ENCODE measurements around the gene KREMEN2. TPM values are rescaled to one million over a fixed set of nuclear protein-coding genes. Genes with fewer than 3 reads are reported as not detected.

KREMEN2 gene
- total and polyA plus RNA-seq, 2 donors (not counting 3 experiments of a cell fraction or from before 2014, with no cell fraction given) = not detected

DNA sequence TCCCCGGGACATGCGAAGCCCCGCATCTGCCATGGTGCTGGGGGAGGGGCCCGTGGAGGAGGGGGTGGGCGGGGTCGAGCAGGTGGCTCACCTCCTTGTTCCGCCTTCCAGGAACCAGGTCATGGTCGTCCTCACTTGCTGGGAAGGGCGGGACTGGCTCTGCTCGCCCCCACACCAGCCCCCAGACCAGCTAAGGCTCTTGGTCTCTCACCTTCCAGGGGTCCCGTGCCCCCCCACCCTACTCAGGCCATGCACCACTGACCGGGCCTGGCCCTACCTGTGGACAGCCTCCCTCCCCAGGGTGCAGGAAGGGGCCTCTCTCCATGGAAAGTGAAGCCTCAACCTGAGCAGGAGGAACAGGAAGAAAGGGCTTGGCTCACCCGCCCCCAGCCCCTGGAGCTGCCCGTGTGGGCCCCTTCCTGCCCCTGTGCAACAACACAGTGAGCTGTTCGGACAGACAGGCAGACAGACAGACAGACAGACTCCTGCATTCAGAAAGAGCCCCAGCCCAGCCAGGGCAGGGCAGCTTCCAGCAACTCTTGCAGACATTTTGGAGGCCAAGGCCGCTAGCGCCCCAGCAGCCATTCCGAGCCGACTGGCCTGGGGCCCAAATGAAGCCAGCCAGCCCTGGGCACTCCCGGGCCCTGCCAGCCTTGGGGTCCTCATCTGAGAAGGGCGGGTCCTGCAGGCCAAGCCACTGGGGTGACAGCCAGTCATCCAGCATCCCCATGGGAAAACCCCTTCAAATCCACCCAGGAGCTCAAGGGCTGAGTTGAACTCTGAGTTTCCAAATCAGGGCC, 8.1 kb upstream of the KREMEN2 start:
- H3K9ac ChIP-seq (replicated peaks; ENCODE audit: extremely low read depth, insufficient read depth, low read length) = no peak overlapping the region
- TF ChIP-seq EZH2 (IDR thresholded peaks at IDR 0.05; ENCODE audit: borderline replicate concordance, low read depth, low read length, severe bottlenecking) = no peak
- no peak for TF ChIP-seq POLR2AphosphoS5 (IDR thresholded peaks at IDR 0.05; ENCODE audit: insufficient read depth, low read depth, low read length)
- TF ChIP-seq GATA2 (IDR thresholded peaks at IDR 0.05; ENCODE audit: insufficient read depth, insufficient read length, low read depth, low read length) = no peak
- TF ChIP-seq POLR2A (IDR thresholded peaks at IDR 0.05; ENCODE audit: low read depth, low read length) = no peak
- TF ChIP-seq, protein P1, sequence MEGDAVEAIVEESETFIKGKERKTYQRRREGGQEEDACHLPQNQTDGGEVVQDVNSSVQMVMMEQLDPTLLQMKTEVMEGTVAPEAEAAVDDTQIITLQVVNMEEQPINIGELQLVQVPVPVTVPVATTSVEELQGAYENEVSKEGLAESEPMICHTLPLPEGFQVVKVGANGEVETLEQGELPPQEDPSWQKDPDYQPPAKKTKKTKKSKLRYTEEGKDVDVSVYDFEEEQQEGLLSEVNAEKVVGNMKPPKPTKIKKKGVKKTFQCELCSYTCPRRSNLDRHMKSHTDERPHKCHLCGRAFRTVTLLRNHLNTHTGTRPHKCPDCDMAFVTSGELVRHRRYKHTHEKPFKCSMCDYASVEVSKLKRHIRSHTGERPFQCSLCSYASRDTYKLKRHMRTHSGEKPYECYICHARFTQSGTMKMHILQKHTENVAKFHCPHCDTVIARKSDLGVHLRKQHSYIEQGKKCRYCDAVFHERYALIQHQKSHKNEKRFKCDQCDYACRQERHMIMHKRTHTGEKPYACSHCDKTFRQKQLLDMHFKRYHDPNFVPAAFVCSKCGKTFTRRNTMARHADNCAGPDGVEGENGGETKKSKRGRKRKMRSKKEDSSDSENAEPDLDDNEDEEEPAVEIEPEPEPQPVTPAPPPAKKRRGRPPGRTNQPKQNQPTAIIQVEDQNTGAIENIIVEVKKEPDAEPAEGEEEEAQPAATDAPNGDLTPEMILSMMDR (IDR thresholded peaks at IDR 0.05; ENCODE audit: extremely low read depth in 1 of 2, insufficient read depth in 1 of 2, low read depth in 1 of 2, low read length in 2 of 2) = no peak
- TF ChIP-seq, protein P2, sequence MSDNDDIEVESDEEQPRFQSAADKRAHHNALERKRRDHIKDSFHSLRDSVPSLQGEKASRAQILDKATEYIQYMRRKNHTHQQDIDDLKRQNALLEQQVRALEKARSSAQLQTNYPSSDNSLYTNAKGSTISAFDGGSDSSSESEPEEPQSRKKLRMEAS (IDR thresholded peaks at IDR 0.05; ENCODE audit: insufficient read depth, insufficient read length) = no peak
- TF ChIP-seq JUN (IDR thresholded peaks at IDR 0.05; ENCODE audit: borderline replicate concordance, insufficient read depth, insufficient read length, low read depth) = no peak
- no peak for TF ChIP-seq MYC (IDR thresholded peaks at IDR 0.05; ENCODE audit: low read depth, low read length)
- TF ChIP-seq FOS (IDR thresholded peaks at IDR 0.05; ENCODE audit: borderline replicate concordance, insufficient read depth, low read length) = no peak
- no peak overlapping the region for H3K4me2 ChIP-seq (ENCODE audit: insufficient read depth, low read length)
- intact Hi-C loops (cut with micrococcal nuclease) = no loop called here
- no peak for DNase-seq (ENCODE audit: low read depth, low spot score)
- no peak overlapping the region for H3K4me3 ChIP-seq (replicated peaks in 1 of 3; ENCODE audit: insufficient read depth in 1 of 3, low read depth in 1 of 3, low read length in 3 of 3)
- dilution Hi-C loops (cut with MboI; ENCODE audit: extremely low pct_ligation_motif_present, low sequenced_read_pairs) = no loop called here
- no peaks in the 10 kb centered on the region for H3K9me3 ChIP-seq (replicated peaks; ENCODE audit: control insufficient read depth, insufficient read depth, low read length)
- BruUV-seq (replicated peaks) = no TSS peak
- no peaks in the 10 kb centered on the region for H3K79me2 ChIP-seq (ENCODE audit: control insufficient read depth, insufficient read depth, low read length)
- H3K27ac ChIP-seq (ENCODE audit: insufficient read depth, low read depth, low read length) = no peak overlapping the region
- H3K36me3 ChIP-seq (ENCODE audit: control insufficient read depth in 2 of 2, extremely low read depth in 1 of 2, insufficient read depth in 2 of 2, low read length in 2 of 2) = no peaks in the 10 kb centered on the region
- FAIRE-seq = no peak
- no peak overlapping the region for H2AFZ ChIP-seq (ENCODE audit: low read depth, low read length)
- ChIA-PET CTCF (interaction anchor here (1.2 kb wide), 1 partner anchor 29 kb away, joined by 5 read pairs; no protein-coding TSS in a partner anchor), POLR2A (interaction anchor here (0.7 kb wide), 1 partner anchor 1423 kb away, joined by 3 read pairs; no protein-coding TSS in a partner anchor)
- H3K4me1 ChIP-seq (ENCODE audit: control insufficient read depth, extremely low read depth, insufficient read depth, low read length) = no peaks in the 10 kb centered on the region
- no peaks in the 10 kb centered on the region for H3K27me3 ChIP-seq (ENCODE audit: control insufficient read depth in 2 of 2, insufficient read depth in 2 of 2, low read length in 2 of 2)
- H3K9me1 ChIP-seq (replicated peaks; ENCODE audit: control insufficient read depth, extremely low read depth, insufficient read depth, low read length) = no peaks in the 10 kb centered on the region
- H4K20me1 ChIP-seq (replicated peaks; ENCODE audit: control insufficient read depth, extremely low read depth, insufficient read depth, low read length) = no peaks in the 10 kb centered on the region

Data from endothelial cell of umbilical vein (primary cell).